NCI-H774 (cell line): ENCODE results near the gene FIBCD1.

ENCODE experiments used
- DNase-seq: peaks from one replicate; lab custom pipeline; 2025; lab: John Stamatoyannopoulos, UW

Gene FIBCD1

GRCh38 chr9:130906735-130907416 lies 32.2 kb downstream of the FIBCD1 start:
- no peak for DNase-seq

GRCh38 chr9:130905902-130906734 lies 32.9 kb downstream of the FIBCD1 start:
- DNase-seq, result no peak

DNA sequence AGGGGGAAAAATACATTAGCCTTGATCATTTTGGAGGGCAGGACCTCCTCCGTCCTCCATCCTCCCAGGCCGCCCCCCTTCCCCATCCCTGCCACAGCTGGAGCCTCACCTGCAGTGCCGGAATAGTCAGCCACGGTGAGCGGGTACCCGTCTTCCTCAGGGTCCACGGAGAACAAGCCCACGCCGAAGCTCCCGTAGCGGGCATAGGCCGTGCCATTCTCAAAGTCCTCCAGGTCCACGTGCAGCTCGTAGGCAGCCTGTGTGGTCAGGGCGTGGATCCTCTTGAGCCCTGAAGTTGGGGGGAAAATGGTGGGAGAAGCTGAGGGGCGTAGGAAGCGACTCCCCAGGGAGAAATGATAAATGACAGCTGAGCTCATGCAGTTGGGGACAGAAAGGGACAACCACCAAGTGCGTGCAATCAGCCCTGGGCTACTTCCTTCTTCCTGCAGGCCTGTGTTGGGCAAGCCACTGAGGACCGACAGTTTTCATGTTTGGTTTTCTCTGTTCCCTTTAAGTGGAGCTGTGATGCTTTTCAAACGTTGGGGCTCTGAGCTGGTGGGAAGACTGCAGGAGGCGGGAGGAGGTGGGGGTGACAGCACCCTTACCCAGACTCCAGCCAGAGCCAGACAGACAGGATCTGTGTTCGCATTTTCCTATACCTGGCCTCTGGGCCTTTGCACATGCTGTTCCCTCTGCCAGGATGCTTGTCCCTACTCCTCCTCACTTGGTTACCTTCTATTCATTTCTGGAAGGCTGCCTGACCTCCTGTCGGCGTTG lies 33.7 kb downstream of the FIBCD1 start:
- DNase-seq, result no peak

GRCh38 chr9:130904070-130905044 lies 34.7 kb downstream of the FIBCD1 start:
- no peak for DNase-seq

DNA sequence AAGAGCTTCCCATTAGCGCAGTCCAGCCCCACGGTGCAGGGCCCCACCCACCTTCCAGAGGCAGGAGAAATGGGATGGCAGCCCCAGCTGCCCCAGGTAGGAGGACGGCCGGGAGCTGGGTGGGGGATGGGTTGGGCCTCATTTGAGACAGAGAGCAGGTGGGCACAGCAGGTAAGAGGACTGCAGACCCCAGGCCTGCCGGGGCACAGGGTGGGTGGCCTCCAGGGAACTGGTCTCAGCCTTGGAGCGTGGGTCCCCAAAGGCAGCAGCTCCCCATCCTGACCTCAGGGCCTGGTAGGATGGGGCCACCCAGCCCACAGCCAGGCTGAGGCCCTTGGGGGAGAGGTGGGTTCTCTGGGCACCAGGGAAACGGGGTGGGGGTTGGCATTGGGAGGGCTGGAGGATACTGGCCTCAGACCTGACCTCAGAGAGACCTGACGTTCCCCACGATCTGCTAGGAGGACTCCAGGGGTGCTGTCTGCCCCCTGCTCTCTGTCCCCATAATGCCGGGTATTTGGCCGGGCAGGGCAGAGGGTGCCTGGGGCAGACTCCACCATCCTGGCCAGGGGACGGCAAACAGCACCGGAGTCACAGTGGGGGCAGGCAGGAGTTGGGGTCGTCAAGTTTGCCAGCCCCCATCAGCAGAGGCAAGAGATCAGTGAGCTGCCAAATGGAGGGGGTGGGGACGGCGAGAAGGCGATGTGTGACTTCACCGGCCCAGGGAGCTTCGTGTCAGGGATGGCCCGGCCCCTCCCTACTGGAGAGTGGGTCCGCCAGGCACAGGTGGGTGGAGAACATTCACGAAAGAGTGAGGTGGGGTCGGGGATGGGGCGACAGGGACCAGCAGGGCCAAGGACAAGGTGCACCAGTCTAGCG lies 35.6 kb downstream of the FIBCD1 start:
- DNase-seq, result no peak

GRCh38 chr9:130902204-130903185 lies 36.6 kb downstream of the FIBCD1 start:
- no peak for DNase-seq

DNA sequence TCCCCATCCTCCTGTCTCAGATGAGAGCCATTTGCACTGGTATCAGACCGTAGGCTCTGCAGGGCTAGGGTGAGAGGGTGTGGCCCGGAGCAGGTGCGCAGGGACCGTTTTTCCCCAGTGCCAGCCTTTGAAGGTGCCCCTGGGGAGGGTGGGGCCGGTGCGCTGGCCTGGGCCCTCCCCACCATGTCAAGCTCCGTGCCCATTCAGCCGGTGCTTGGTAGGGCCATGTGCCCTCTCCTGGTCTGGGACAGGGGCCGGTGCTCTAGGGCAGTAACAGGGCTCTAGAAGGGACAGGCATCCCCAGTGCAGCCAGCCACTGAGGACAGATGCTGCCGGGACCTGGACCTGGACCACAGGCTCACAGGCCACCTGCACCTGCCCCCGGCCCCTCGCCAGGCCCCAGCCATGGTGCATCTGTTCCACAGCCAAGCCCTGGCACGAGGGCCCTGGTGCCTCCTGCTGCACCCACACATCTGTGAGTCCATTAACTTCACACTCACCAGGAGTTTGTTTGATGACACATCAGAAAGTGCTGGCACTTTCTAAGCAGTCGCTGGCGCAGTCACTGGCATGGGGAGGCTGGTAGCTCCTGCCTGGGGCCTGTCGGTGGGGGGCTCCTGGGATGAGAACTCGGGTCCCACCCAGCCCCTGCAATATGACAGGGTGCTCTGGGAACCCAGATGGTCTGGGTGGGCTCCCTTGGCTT lies 37.4 kb downstream of the FIBCD1 start:
- DNase-seq, result no peak

DNA sequence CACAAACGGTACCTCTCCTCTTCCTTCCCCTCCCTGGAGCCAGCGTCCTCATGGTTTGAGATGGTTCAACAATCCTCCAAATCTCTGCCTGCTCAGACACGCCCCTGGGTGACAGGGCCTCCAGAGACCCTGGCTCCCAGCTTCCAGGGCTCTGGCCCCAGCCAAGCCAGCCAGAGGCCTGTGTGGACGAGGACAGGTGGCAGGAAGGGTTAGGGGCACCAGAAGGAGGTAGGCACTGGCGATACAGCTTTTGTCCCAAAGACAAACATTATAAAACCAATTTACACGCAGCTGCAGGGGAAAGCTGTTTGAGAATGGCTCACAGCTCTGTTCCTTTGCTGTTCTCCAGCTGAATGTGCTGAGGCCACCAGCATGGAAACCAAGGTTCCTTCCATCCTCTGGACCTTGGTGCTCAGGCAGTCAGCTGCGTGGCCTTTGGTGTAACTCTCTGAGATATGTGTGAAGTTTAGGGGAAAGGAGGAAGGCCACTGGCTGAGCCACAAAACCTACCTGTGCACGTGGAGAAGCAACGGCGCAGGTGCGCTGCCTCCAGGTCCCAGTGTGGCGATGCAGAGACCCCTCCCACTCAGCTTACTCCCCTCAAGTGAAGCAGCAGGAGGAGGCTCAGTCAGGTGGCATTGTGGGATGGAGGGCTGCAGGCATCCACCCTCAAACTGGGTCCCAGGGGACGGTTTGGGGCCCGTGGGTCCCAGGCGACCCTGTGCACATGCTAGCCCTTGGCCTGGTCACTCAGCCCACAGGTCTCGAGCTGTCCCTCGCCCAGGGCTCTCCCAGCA lies 38.1 kb downstream of the FIBCD1 start:
- peak; percentile 54 for DNase-seq

- no peak for DNase-seq
Measured at GRCh38 chr9:130899051-130899748, 39.8 kb downstream of the FIBCD1 start.

GRCh38 chr9:130898552-130898852 lies 40.5 kb downstream of the FIBCD1 start:
- peak; percentile 36 for DNase-seq

GRCh38 chr9:130897848-130898551 lies 41.0 kb downstream of the FIBCD1 start:
- DNase-seq, result no peak

GRCh38 chr9:130897105-130897751 lies 41.8 kb downstream of the FIBCD1 start:
- DNase-seq, result no peak

- DNase-seq, result no peak
Measured at GRCh38 chr9:130896233-130897014, 42.6 kb downstream of the FIBCD1 start, which contains the start of gene QRFP. Gene QRFP (minus strand): TSS chr9:130896812. CDS start chr9:130893838, 2,974 bp downstream.

GRCh38 chr9:130895481-130896232 lies 43.4 kb downstream of the FIBCD1 start:
- no peak for DNase-seq
